KMS-11 (cell line): ENCODE measurements around the gene DBNL.

Source experiments
- H2AFZ ChIP-seq: fragments of 200-600 bp; sonication (generic); 2 replicates; pipeline ENCODE4 v1.6.1; 2016; ENCODE audit warnings: antibody characterized with exemption, mixed run types, low read depth
- H3K27ac ChIP-seq: fragments of 200-600 bp; sonication (generic); 2 replicates; pipeline ENCODE4 v1.6.1; 2016; ENCODE audit warnings: mild to moderate bottlenecking, mixed run types
- H3K27me3 ChIP-seq: fragments of 200-600 bp; sonication (generic); 2 replicates; pipeline ENCODE4 v1.6.1; 2017; ENCODE audit warnings: mild to moderate bottlenecking, low read depth, mixed run types, moderate library complexity; ENCODE audit not compliant: insufficient read depth
- H3K36me3 ChIP-seq: fragments of 200-600 bp; sonication (generic); 2 replicates; pipeline ENCODE4 v1.6.1; 2017; ENCODE audit warnings: mild to moderate bottlenecking, mixed run types; ENCODE audit not compliant: insufficient read depth
- H3K4me1 ChIP-seq: fragments of 200-600 bp; sonication (generic); 2 replicates; pipeline ENCODE4 v1.6.1; 2016; ENCODE audit warnings: mild to moderate bottlenecking, low read depth, mixed run types; ENCODE audit not compliant: poor library complexity, severe bottlenecking
- H3K4me2 ChIP-seq: fragments of 200-600 bp; sonication (generic); 2 replicates; pipeline ENCODE4 v1.7.0; 2016; ENCODE audit warnings: mild to moderate bottlenecking, mixed run types
- H3K4me3 ChIP-seq: fragments of 200-600 bp; sonication (generic); IDR thresholded peaks from 2 replicates; pipeline ENCODE4 v1.6.1; 2017; ENCODE audit warnings: low read depth, low read length, mixed read lengths; ENCODE audit not compliant: insufficient read depth
- H3K79me2 ChIP-seq: fragments of 200-600 bp; sonication (generic); 2 replicates; pipeline ENCODE4 v1.6.1; 2016; ENCODE audit warnings: low read depth, mixed run types; ENCODE audit not compliant: insufficient read depth
- H3K9ac ChIP-seq: fragments of 200-600 bp; sonication (generic); 2 replicates; pipeline ENCODE4 v1.6.1; 2016; ENCODE audit warnings: mild to moderate bottlenecking, mixed run types
- H4K20me1 ChIP-seq: fragments of 200-600 bp; sonication (generic); 2 replicates; pipeline ENCODE4 v1.6.1; 2016; ENCODE audit warnings: mild to moderate bottlenecking, mixed run types; ENCODE audit not compliant: insufficient read depth
- TF ChIP-seq, protein P1 (sequence below): fragments of 200-600 bp; sonication (generic); conservative IDR thresholded peaks from 2 replicates; pipeline ENCODE4 v1.6.1; 2017; ENCODE audit warnings: low read depth, mild to moderate bottlenecking, antibody characterized with exemption, low read length, moderate library complexity, mixed read lengths

Gene DBNL

DNA sequence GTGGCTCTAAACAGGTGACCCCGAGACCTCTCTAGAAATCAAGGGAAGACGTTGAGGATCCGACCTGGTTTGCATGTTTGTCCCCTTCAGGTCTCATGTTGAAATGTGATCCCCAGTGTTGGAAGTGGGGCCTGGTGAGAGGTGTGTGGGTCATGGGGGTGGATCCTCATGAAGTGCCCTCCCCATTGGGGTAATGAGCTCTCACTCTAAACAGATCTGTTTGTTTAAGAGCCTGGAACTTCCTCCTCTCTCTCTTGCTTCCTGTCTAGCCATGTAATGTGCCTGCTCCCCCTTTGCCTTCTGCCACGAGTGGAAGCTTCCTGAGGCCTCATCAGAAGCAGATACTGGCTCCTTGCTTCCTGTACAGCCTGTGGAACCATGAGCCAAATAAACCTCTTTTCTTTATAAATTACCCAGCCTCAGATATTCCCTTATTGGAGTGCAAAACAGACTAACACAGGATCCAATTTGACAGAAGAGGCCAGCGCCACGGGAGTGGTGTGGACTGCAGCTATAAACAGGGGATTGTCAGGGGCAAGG lies 48.7 kb downstream of the DBNL start:
- Histone ChIP-seq H3K9ac (no peak overlapping the region), H3K79me2 (no peaks in the 10 kb centered on the region), H3K4me1 (peaks cover 20% of the 10 kb centered on the region), H3K4me3 (no peak overlapping the region), H3K4me2 (no peak overlapping the region), H3K27ac (no peak overlapping the region), H4K20me1 (no peaks in the 10 kb centered on the region), H3K36me3 (no peaks in the 10 kb centered on the region), H2AFZ (no peak overlapping the region), H3K27me3 (no peaks in the 10 kb centered on the region)
- TF ChIP-seq, protein P1, sequence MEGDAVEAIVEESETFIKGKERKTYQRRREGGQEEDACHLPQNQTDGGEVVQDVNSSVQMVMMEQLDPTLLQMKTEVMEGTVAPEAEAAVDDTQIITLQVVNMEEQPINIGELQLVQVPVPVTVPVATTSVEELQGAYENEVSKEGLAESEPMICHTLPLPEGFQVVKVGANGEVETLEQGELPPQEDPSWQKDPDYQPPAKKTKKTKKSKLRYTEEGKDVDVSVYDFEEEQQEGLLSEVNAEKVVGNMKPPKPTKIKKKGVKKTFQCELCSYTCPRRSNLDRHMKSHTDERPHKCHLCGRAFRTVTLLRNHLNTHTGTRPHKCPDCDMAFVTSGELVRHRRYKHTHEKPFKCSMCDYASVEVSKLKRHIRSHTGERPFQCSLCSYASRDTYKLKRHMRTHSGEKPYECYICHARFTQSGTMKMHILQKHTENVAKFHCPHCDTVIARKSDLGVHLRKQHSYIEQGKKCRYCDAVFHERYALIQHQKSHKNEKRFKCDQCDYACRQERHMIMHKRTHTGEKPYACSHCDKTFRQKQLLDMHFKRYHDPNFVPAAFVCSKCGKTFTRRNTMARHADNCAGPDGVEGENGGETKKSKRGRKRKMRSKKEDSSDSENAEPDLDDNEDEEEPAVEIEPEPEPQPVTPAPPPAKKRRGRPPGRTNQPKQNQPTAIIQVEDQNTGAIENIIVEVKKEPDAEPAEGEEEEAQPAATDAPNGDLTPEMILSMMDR, result no peak

DNA sequence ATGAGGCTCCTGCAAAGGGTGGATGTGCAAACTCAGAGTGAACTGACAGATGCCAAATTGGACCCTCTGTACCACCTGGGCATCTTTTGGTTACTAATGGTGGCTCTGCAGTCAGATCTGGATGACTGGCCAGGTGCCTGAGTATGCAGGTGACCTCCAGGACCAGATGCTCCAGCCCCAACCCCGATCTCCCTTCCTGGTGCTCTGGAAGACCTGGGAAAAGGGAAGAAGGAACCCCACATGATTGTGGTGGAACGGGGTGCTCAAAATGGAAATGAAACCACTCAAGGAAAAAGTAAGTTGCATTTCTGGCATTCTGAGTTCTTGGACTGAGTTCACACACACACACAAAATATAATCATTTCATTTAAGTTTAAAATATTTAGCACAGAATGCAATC lies 49.9 kb downstream of the DBNL start:
- no peak overlapping the region for H3K27ac ChIP-seq
- no peak overlapping the region for H2AFZ ChIP-seq
- no peak overlapping the region for H3K4me2 ChIP-seq
- H3K4me1 ChIP-seq, result peaks cover 22% of the 10 kb centered on the region
- H3K79me2 ChIP-seq, result no peaks in the 10 kb centered on the region
- H3K9ac ChIP-seq, result no peak overlapping the region
- no peaks in the 10 kb centered on the region for H3K36me3 ChIP-seq
- H4K20me1 ChIP-seq, result no peaks in the 10 kb centered on the region
- H3K4me3 ChIP-seq, result no peak overlapping the region
- no peaks in the 10 kb centered on the region for H3K27me3 ChIP-seq
- TF ChIP-seq, protein P1, result no peak

GRCh38 chr7:44094883-44095592 lies 50.5 kb downstream of the DBNL start:
- TF ChIP-seq, protein P1, result no peak
- no peak overlapping the region for H3K4me2 ChIP-seq
- H3K9ac ChIP-seq, result no peak overlapping the region
- no peak overlapping the region for H3K27ac ChIP-seq
- no peaks in the 10 kb centered on the region for H3K36me3 ChIP-seq
- no peaks in the 10 kb centered on the region for H3K79me2 ChIP-seq
- no peak overlapping the region for H2AFZ ChIP-seq
- no peaks in the 10 kb centered on the region for H3K27me3 ChIP-seq
- peaks cover 22% of the 10 kb centered on the region for H3K4me1 ChIP-seq
- H4K20me1 ChIP-seq, result no peaks in the 10 kb centered on the region
- H3K4me3 ChIP-seq, result no peak overlapping the region

DNA sequence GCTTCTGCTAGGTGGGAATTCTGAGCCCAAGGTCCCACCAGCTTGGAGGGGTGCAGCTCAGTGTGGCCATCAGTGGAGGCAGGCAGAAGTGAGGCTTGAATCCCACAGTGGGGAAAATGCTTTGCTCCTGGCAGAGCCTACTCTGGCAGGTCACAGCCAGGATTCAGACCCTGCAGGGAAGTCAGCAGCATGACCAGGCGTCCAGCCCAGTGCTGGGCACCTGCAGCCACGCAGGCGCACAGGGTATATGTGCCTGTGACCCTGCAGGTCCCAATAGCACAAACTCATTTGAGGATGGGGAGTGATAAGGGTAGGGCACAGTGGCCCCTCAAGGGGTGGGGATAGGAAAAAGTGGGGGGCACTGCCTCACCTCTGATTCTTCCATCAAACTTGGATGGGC lies 51.3 kb downstream of the DBNL start:
- H3K4me1 ChIP-seq, result peaks cover 22% of the 10 kb centered on the region
- H3K27ac ChIP-seq, result no peak overlapping the region
- TF ChIP-seq, protein P1, result no peak
- no peak overlapping the region for H3K9ac ChIP-seq
- H3K4me3 ChIP-seq, result no peak overlapping the region
- H3K36me3 ChIP-seq, result no peaks in the 10 kb centered on the region
- no peaks in the 10 kb centered on the region for H3K27me3 ChIP-seq
- H3K79me2 ChIP-seq, result no peaks in the 10 kb centered on the region
- no peak overlapping the region for H3K4me2 ChIP-seq
- no peaks in the 10 kb centered on the region for H4K20me1 ChIP-seq
- no peak overlapping the region for H2AFZ ChIP-seq
